ENCODE results near the gene ZCCHC7.

The ZCCHC7 gene

GRCh38 chr9:37253377-37253937 lies 133.1 kb downstream of the ZCCHC7 start:
- Histone ChIP-seq H3K27ac (ENCODE audit: low read depth, low read length) (peak overlapping the region; percentile 79), H3K9me3 (ENCODE audit: control insufficient read depth, insufficient read depth, low read length) (no peaks in the 10 kb centered on the region), H3K4me3 (ENCODE audit: low read depth, low read length) (no peak overlapping the region), H3K4me1 (ENCODE audit: control insufficient read depth, insufficient read depth, low read length) (peaks cover 45% of the 10 kb centered on the region), H3K27me3 (ENCODE audit: control insufficient read depth, insufficient read depth, low read length) (no peaks in the 10 kb centered on the region), H3K36me3 (ENCODE audit: control insufficient read depth, insufficient read depth, low read length) (peaks cover 3% of the 10 kb centered on the region; the same call in 1 of the 2 replicates), H3K9ac (ENCODE audit: low read depth, low read length) (no peak overlapping the region)

GRCh38 chr9:37255187-37255586 lies 134.8 kb downstream of the ZCCHC7 start:
- Histone ChIP-seq H3K27ac (ENCODE audit: low read depth, low read length) (no peak overlapping the region), H3K4me1 (ENCODE audit: control insufficient read depth, insufficient read depth, low read length) (peaks cover 50% of the 10 kb centered on the region), H3K4me3 (ENCODE audit: low read depth, low read length) (no peak overlapping the region), H3K9ac (ENCODE audit: low read depth, low read length) (no peak overlapping the region), H3K36me3 (ENCODE audit: control insufficient read depth, insufficient read depth, low read length) (no peaks in the 10 kb centered on the region), H3K9me3 (ENCODE audit: control insufficient read depth, insufficient read depth, low read length) (no peaks in the 10 kb centered on the region), H3K27me3 (ENCODE audit: control insufficient read depth, insufficient read depth, low read length) (no peaks in the 10 kb centered on the region)

GRCh38 chr9:37255944-37256862 lies 135.8 kb downstream of the ZCCHC7 start:
- no peaks in the 10 kb centered on the region for H3K9me3 ChIP-seq (ENCODE audit: control insufficient read depth, insufficient read depth, low read length)
- no peak overlapping the region for H3K4me3 ChIP-seq (ENCODE audit: low read depth, low read length)
- H3K9ac ChIP-seq (ENCODE audit: low read depth, low read length): no peak overlapping the region
- H3K36me3 ChIP-seq (ENCODE audit: control insufficient read depth, insufficient read depth, low read length): no peaks in the 10 kb centered on the region
- H3K27ac ChIP-seq (ENCODE audit: low read depth, low read length): no peak overlapping the region
- peaks cover 45% of the 10 kb centered on the region for H3K4me1 ChIP-seq (ENCODE audit: control insufficient read depth, insufficient read depth, low read length)
- no peaks in the 10 kb centered on the region for H3K27me3 ChIP-seq (ENCODE audit: control insufficient read depth, insufficient read depth, low read length)

- Histone ChIP-seq H3K4me3 (ENCODE audit: low read depth, low read length) (no peak overlapping the region), H3K27me3 (ENCODE audit: control insufficient read depth, insufficient read depth, low read length) (no peaks in the 10 kb centered on the region), H3K27ac (ENCODE audit: low read depth, low read length) (no peak overlapping the region)
Observed at GRCh38 chr9:37259951-37260350, 139.6 kb downstream of the ZCCHC7 start.

GRCh38 chr9:37262410-37262809 lies 142.0 kb downstream of the ZCCHC7 start:
- Histone ChIP-seq H3K4me3 (ENCODE audit: low read depth, low read length) (no peak overlapping the region), H3K9me3 (ENCODE audit: control insufficient read depth, insufficient read depth, low read length) (no peaks in the 10 kb centered on the region), H3K27me3 (ENCODE audit: control insufficient read depth, insufficient read depth, low read length) (no peaks in the 10 kb centered on the region), H3K27ac (ENCODE audit: low read depth, low read length) (no peak overlapping the region), H3K9ac (ENCODE audit: low read depth, low read length) (no peak overlapping the region), H3K36me3 (ENCODE audit: control insufficient read depth, insufficient read depth, low read length) (no peaks in the 10 kb centered on the region), H3K4me1 (ENCODE audit: control insufficient read depth, insufficient read depth, low read length) (peaks cover 22% of the 10 kb centered on the region)

More at GRCh38 chr9:37259951-37260350, 139.6 kb downstream of the ZCCHC7 start:
- Histone ChIP-seq H3K36me3 (ENCODE audit: control insufficient read depth, insufficient read depth, low read length) (no peaks in the 10 kb centered on the region), H3K9me3 (ENCODE audit: control insufficient read depth, insufficient read depth, low read length) (no peaks in the 10 kb centered on the region), H3K4me1 (ENCODE audit: control insufficient read depth, insufficient read depth, low read length) (peaks cover 16% of the 10 kb centered on the region), H3K9ac (ENCODE audit: low read depth, low read length) (no peak overlapping the region)

GRCh38 chr9:37264539-37264938 lies 144.2 kb downstream of the ZCCHC7 start:
- Histone ChIP-seq H3K9me3 (ENCODE audit: control insufficient read depth, insufficient read depth, low read length) (no peaks in the 10 kb centered on the region), H3K27me3 (ENCODE audit: control insufficient read depth, insufficient read depth, low read length) (no peaks in the 10 kb centered on the region), H3K36me3 (ENCODE audit: control insufficient read depth, insufficient read depth, low read length) (no peaks in the 10 kb centered on the region), H3K27ac (ENCODE audit: low read depth, low read length) (no peak overlapping the region), H3K4me1 (ENCODE audit: control insufficient read depth, insufficient read depth, low read length) (peaks cover 17% of the 10 kb centered on the region; the same call in 1 of the 2 replicates), H3K4me3 (ENCODE audit: low read depth, low read length) (no peak overlapping the region), H3K9ac (ENCODE audit: low read depth, low read length) (no peak overlapping the region)

- Histone ChIP-seq H3K36me3 (ENCODE audit: control insufficient read depth, insufficient read depth, low read length) (no peaks in the 10 kb centered on the region), H3K9ac (ENCODE audit: low read depth, low read length) (no peak overlapping the region), H3K4me1 (ENCODE audit: control insufficient read depth, insufficient read depth, low read length) (0 out of 2 replicates have a peak, but pooled peaks cover 6% of the 10 kb centered on the region), H3K27me3 (ENCODE audit: control insufficient read depth, insufficient read depth, low read length) (no peaks in the 10 kb centered on the region), H3K27ac (ENCODE audit: low read depth, low read length) (no peak overlapping the region), H3K4me3 (ENCODE audit: low read depth, low read length) (no peak overlapping the region), H3K9me3 (ENCODE audit: control insufficient read depth, insufficient read depth, low read length) (no peaks in the 10 kb centered on the region)
Observed at GRCh38 chr9:37266630-37267029, 146.3 kb downstream of the ZCCHC7 start.

GRCh38 chr9:37269221-37269620 lies 148.8 kb downstream of the ZCCHC7 start:
- 0 out of 2 replicates have a peak, but pooled peaks cover 6% of the 10 kb centered on the region for H3K4me1 ChIP-seq (ENCODE audit: control insufficient read depth, insufficient read depth, low read length)
- H3K27ac ChIP-seq (ENCODE audit: low read depth, low read length): no peak overlapping the region
- no peaks in the 10 kb centered on the region for H3K27me3 ChIP-seq (ENCODE audit: control insufficient read depth, insufficient read depth, low read length)
- H3K9me3 ChIP-seq (ENCODE audit: control insufficient read depth, insufficient read depth, low read length): no peaks in the 10 kb centered on the region
- H3K9ac ChIP-seq (ENCODE audit: low read depth, low read length): no peak overlapping the region
- H3K4me3 ChIP-seq (ENCODE audit: low read depth, low read length): no peak overlapping the region
- H3K36me3 ChIP-seq (ENCODE audit: control insufficient read depth, insufficient read depth, low read length): no peaks in the 10 kb centered on the region

GRCh38 chr9:37271679-37272078 lies 151.3 kb downstream of the ZCCHC7 start:
- H3K36me3 ChIP-seq (ENCODE audit: control insufficient read depth, insufficient read depth, low read length): no peaks in the 10 kb centered on the region
- no peak overlapping the region for H3K4me3 ChIP-seq (ENCODE audit: low read depth, low read length)
- no peaks in the 10 kb centered on the region for H3K4me1 ChIP-seq (ENCODE audit: control insufficient read depth, insufficient read depth, low read length)
- H3K27ac ChIP-seq (ENCODE audit: low read depth, low read length): no peak overlapping the region
- no peaks in the 10 kb centered on the region for H3K27me3 ChIP-seq (ENCODE audit: control insufficient read depth, insufficient read depth, low read length)
- H3K9ac ChIP-seq (ENCODE audit: low read depth, low read length): no peak overlapping the region
- no peaks in the 10 kb centered on the region for H3K9me3 ChIP-seq (ENCODE audit: control insufficient read depth, insufficient read depth, low read length)

GRCh38 chr9:37273595-37273994 lies 153.2 kb downstream of the ZCCHC7 start:
- Histone ChIP-seq H3K27me3 (ENCODE audit: control insufficient read depth, insufficient read depth, low read length) (no peaks in the 10 kb centered on the region), H3K4me1 (ENCODE audit: control insufficient read depth, insufficient read depth, low read length) (no peaks in the 10 kb centered on the region), H3K27ac (ENCODE audit: low read depth, low read length) (no peak overlapping the region), H3K9ac (ENCODE audit: low read depth, low read length) (no peak overlapping the region), H3K36me3 (ENCODE audit: control insufficient read depth, insufficient read depth, low read length) (no peaks in the 10 kb centered on the region), H3K9me3 (ENCODE audit: control insufficient read depth, insufficient read depth, low read length) (no peaks in the 10 kb centered on the region), H3K4me3 (ENCODE audit: low read depth, low read length) (no peak overlapping the region)

- Histone ChIP-seq H3K9ac (ENCODE audit: low read depth, low read length) (no peak overlapping the region), H3K4me3 (ENCODE audit: low read depth, low read length) (no peak overlapping the region), H3K27ac (ENCODE audit: low read depth, low read length) (no peak overlapping the region), H3K27me3 (ENCODE audit: control insufficient read depth, insufficient read depth, low read length) (no peaks in the 10 kb centered on the region), H3K9me3 (ENCODE audit: control insufficient read depth, insufficient read depth, low read length) (no peaks in the 10 kb centered on the region), H3K4me1 (ENCODE audit: control insufficient read depth, insufficient read depth, low read length) (peaks cover 19% of the 10 kb centered on the region), H3K36me3 (ENCODE audit: control insufficient read depth, insufficient read depth, low read length) (no peaks in the 10 kb centered on the region)
Observed at GRCh38 chr9:37281541-37281940, 161.2 kb downstream of the ZCCHC7 start.

Data from HUES48 (cell line).